Measurements from ENCODE around the gene SORCS3.

DNA sequence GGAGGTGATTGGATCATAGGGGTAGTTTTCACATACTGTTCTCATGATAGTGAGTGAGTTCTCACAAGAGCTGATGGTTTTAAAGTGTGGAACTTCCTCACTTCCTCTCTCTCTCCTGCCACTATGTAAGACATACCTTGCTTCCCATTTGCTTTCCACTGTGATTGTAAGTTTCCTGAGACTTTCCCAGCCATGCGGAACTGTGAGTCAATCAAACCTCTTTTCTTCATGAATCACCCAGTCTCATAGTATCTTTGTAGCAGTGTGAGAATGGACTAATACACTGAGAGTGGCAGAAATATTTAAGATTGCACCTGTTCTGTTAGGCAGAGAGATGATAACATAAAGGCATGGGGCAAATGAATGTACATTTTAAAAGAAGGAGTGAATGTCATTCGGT lies 507.8 kb downstream of the SORCS3 start:
- TF ChIP-seq, protein P1, sequence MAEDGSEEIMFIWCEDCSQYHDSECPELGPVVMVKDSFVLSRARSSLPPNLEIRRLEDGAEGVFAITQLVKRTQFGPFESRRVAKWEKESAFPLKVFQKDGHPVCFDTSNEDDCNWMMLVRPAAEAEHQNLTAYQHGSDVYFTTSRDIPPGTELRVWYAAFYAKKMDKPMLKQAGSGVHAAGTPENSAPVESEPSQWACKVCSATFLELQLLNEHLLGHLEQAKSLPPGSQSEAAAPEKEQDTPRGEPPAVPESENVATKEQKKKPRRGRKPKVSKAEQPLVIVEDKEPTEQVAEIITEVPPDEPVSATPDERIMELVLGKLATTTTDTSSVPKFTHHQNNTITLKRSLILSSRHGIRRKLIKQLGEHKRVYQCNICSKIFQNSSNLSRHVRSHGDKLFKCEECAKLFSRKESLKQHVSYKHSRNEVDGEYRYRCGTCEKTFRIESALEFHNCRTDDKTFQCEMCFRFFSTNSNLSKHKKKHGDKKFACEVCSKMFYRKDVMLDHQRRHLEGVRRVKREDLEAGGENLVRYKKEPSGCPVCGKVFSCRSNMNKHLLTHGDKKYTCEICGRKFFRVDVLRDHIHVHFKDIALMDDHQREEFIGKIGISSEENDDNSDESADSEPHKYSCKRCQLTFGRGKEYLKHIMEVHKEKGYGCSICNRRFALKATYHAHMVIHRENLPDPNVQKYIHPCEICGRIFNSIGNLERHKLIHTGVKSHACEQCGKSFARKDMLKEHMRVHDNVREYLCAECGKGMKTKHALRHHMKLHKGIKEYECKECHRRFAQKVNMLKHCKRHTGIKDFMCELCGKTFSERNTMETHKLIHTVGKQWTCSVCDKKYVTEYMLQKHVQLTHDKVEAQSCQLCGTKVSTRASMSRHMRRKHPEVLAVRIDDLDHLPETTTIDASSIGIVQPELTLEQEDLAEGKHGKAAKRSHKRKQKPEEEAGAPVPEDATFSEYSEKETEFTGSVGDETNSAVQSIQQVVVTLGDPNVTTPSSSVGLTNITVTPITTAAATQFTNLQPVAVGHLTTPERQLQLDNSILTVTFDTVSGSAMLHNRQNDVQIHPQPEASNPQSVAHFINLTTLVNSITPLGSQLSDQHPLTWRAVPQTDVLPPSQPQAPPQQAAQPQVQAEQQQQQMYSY (CRISPR knock-in tag; IDR thresholded peaks at IDR 0.05): no peak
- TF ChIP-seq KAT8 (CRISPR knock-in tag; IDR thresholded peaks at IDR 0.05) (no peak), EHMT2 (IDR thresholded peaks at IDR 0.05; ENCODE audit: borderline replicate concordance, low read depth, low read length) (no peak), NKX3-1 (CRISPR knock-in tag; IDR thresholded peaks at IDR 0.05) (no peak), ZBTB1 (CRISPR knock-in tag; IDR thresholded peaks at IDR 0.05; ENCODE audit: borderline replicate concordance) (no peak), POLR2A (IDR thresholded peaks at IDR 0.05; ENCODE audit: insufficient read depth in 1 of 2, low read depth in 2 of 2, low read length in 2 of 2) (no peak), BRCA1 (CRISPR knock-in tag; IDR thresholded peaks at IDR 0.05) (no peak)
- TF ChIP-seq, protein P2, sequence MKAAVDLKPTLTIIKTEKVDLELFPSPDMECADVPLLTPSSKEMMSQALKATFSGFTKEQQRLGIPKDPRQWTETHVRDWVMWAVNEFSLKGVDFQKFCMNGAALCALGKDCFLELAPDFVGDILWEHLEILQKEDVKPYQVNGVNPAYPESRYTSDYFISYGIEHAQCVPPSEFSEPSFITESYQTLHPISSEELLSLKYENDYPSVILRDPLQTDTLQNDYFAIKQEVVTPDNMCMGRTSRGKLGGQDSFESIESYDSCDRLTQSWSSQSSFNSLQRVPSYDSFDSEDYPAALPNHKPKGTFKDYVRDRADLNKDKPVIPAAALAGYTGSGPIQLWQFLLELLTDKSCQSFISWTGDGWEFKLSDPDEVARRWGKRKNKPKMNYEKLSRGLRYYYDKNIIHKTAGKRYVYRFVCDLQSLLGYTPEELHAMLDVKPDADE (CRISPR knock-in tag; IDR thresholded peaks at IDR 0.05): no peak
- TF ChIP-seq, protein P3, sequence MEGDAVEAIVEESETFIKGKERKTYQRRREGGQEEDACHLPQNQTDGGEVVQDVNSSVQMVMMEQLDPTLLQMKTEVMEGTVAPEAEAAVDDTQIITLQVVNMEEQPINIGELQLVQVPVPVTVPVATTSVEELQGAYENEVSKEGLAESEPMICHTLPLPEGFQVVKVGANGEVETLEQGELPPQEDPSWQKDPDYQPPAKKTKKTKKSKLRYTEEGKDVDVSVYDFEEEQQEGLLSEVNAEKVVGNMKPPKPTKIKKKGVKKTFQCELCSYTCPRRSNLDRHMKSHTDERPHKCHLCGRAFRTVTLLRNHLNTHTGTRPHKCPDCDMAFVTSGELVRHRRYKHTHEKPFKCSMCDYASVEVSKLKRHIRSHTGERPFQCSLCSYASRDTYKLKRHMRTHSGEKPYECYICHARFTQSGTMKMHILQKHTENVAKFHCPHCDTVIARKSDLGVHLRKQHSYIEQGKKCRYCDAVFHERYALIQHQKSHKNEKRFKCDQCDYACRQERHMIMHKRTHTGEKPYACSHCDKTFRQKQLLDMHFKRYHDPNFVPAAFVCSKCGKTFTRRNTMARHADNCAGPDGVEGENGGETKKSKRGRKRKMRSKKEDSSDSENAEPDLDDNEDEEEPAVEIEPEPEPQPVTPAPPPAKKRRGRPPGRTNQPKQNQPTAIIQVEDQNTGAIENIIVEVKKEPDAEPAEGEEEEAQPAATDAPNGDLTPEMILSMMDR (CRISPR knock-in tag; IDR thresholded peaks at IDR 0.05): no peak
- TF ChIP-seq, protein P4, sequence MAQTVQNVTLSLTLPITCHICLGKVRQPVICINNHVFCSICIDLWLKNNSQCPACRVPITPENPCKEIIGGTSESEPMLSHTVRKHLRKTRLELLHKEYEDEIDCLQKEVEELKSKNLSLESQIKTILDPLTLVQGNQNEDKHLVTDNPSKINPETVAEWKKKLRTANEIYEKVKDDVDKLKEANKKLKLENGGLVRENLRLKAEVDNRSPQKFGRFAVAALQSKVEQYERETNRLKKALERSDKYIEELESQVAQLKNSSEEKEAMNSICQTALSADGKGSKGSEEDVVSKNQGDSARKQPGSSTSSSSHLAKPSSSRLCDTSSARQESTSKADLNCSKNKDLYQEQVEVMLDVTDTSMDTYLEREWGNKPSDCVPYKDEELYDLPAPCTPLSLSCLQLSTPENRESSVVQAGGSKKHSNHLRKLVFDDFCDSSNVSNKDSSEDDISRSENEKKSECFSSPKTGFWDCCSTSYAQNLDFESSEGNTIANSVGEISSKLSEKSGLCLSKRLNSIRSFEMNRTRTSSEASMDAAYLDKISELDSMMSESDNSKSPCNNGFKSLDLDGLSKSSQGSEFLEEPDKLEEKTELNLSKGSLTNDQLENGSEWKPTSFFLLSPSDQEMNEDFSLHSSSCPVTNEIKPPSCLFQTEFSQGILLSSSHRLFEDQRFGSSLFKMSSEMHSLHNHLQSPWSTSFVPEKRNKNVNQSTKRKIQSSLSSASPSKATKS (CRISPR knock-in tag; IDR thresholded peaks at IDR 0.05): no peak

Data from HepG2 (cell line).